Testis (tissue), 3 donors: Measurements from ENCODE around the gene RSKR. TPM values are rescaled to one million over a fixed set of nuclear protein-coding genes. Genes with fewer than 3 reads are reported as not detected.

Experiments
- DNase-seq: peaks from one replicate; pipeline ENCODE4 v3.0.0-alpha.2; 2019
- H3K27ac ChIP-seq, 2 donors: fragments of 200-600 bp; sonication (generic); one replicate each; pipeline ENCODE4 v1.5.1; 2019
- H3K27me3 ChIP-seq: fragments of 200-600 bp; sonication (generic); one replicate; pipeline ENCODE4 v1.5.1; 2019
- H3K36me3 ChIP-seq: fragments of 200-600 bp; sonication (generic); one replicate; pipeline ENCODE4 v1.5.1; 2017; ENCODE audit warnings: low read depth; ENCODE audit errors: missing control alignments
- H3K4me1 ChIP-seq: fragments of 200-600 bp; sonication (generic); one replicate; pipeline ENCODE4 v1.5.1; 2019
- H3K4me3 ChIP-seq, 2 donors: fragments of 200-600 bp; sonication (generic); one replicate each; pipeline ENCODE4 v1.5.1; 2017 to 2019
- H3K9me3 ChIP-seq: fragments of 200-600 bp; sonication (generic); one replicate; pipeline ENCODE4 v1.5.1; 2017
- POLR2A ChIP-seq: fragments of 450-650 bp; IDR thresholded peaks from one replicate; pipeline ENCODE4 v1.6.1; 2017; ENCODE audit warnings: antibody characterized with exemption, mild to moderate bottlenecking, moderate library complexity
- WGBS, 2 donors: methylation state at CpG; one replicate each; pipeline ENCODE4 v1.1.5; 2018; 5-methylcytosine and 5-hydroxymethylcytosine counted together
- intact Hi-C: fragments of 100-400 bp; cut with DNase I; formaldehyde crosslinking; loops from one replicate; pipeline ENCODE4 v1.15.1; 2023; ENCODE audit warnings: low total_unique reads
- polyA plus RNA-seq: library from polyadenylated mRNA; stranded (reverse); fragments of 350-450 nt; fragmentation: Illumina TruSeq; extraction: RNeasy Lipid Tissue Mini Kit (QIAGEN cat#74804); gene quantifications from one replicate; pipeline ENCODE4 v1.2.3, GENCODE V29; 2014; ENCODE audit warnings: low read depth, low replicate concordance; ENCODE audit not compliant: insufficient read depth
- total RNA-seq, 2 donors: library from RNA; depleted of rRNA; stranded (reverse); fragments of >200 nt; gene quantifications; one replicate each; pipeline ENCODE4 v1.2.3, GENCODE V29; 2016
- TF ChIP-seq, protein P1 (sequence below), 3 experiments: fragments of 450-650 bp in 2 of 3; fragments of 200-600 bp in 1 of 3; sonication (generic) in 1 of 3; IDR thresholded peaks; one replicate each; pipeline ENCODE4 v1.5.1; 2016 to 2019; ENCODE audit warnings: antibody characterized with exemption in 3 of 3, mild to moderate bottlenecking in 2 of 3, moderate library complexity in 1 of 3

The RSKR gene
- total and polyA plus RNA-seq, 3 donors from 2014 or later: 18.1 to 41.7 (median 38.0) TPM

DNA sequence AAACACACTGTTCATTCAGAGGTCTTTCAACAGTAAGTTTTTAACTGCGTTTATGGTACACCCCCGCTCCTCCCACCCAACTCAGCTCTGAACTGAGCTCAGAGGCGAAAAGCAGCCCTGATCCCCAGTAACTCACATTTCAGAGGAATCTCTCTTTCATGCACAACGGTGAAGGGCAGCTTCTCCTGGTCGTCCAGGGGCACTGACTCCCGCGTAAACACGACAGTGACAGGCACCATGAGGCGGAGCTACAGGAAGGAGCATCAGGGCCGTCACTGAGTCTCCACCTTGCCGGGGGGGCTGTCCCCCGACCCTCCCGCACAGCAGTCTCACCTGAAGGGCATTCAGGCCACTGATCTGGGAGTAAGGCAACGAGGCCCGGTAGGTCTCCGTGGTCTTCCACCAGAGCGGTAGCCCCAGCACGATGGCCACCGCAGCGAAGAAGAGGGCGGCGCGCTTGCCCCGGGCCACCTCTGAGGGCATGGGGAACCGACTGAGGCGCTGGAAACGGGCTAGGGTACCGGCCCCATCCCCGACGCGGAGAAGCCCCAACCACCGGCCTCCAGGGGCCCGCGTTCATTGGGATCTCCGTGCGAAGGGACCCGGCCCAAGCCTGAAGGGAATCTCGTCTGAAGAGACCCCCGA, 43.1 kb downstream of the RSKR start:
- H3K27me3 ChIP-seq: no peaks in the 10 kb centered on the region
- DNase-seq: peak; percentile 74
- H3K9me3 ChIP-seq: no peaks in the 10 kb centered on the region
- H3K27ac ChIP-seq: peak overlapping the region; percentile 71 to 82
- TF ChIP-seq POLR2A: no peak
- WGBS, 2 donors: 1 to 3% methylated on average over 9 to 39 of the region's 39 CpGs
- intact Hi-C loops: no loop called here
- peaks cover 19% of the 10 kb centered on the region for H3K4me1 ChIP-seq
- H3K36me3 ChIP-seq: no peaks in the 10 kb centered on the region
- H3K4me3 ChIP-seq: peak overlapping the region; percentile 72 to 90

DNA sequence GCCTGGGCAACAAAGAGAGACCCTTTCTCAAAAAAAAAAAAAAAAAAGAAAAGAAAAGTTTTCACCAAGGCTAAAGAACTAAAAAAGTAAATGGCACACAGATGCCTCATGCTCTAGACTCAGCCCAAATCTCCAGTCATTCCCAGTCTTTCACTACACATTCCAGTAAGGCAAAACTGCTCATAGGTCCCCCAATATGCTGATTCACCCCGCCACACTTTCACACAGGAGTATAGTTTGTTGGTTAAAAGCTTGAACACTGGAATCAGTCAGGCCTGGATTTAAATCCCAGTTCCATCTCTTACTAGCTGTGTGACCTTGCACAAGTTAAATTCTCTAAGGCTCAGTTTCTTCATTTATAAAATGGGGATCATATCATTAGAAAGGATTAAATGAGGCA, 44.5 kb downstream of the RSKR start:
- Histone ChIP-seq H3K27ac (no peak overlapping the region), H3K9me3 (no peaks in the 10 kb centered on the region), H3K4me3 (no peak overlapping the region), H3K36me3 (no peaks in the 10 kb centered on the region), H3K27me3 (no peaks in the 10 kb centered on the region), H3K4me1 (peaks cover 19% of the 10 kb centered on the region)
- 95 to 97% methylated on average over 1 of the region's 1 CpG for WGBS, 2 donors
- intact Hi-C loops: no loop called here
- no peak for DNase-seq
- TF ChIP-seq, protein P1, sequence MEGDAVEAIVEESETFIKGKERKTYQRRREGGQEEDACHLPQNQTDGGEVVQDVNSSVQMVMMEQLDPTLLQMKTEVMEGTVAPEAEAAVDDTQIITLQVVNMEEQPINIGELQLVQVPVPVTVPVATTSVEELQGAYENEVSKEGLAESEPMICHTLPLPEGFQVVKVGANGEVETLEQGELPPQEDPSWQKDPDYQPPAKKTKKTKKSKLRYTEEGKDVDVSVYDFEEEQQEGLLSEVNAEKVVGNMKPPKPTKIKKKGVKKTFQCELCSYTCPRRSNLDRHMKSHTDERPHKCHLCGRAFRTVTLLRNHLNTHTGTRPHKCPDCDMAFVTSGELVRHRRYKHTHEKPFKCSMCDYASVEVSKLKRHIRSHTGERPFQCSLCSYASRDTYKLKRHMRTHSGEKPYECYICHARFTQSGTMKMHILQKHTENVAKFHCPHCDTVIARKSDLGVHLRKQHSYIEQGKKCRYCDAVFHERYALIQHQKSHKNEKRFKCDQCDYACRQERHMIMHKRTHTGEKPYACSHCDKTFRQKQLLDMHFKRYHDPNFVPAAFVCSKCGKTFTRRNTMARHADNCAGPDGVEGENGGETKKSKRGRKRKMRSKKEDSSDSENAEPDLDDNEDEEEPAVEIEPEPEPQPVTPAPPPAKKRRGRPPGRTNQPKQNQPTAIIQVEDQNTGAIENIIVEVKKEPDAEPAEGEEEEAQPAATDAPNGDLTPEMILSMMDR (IDR thresholded peaks at IDR 0.05): no peak
- TF ChIP-seq POLR2A: no peak

DNA sequence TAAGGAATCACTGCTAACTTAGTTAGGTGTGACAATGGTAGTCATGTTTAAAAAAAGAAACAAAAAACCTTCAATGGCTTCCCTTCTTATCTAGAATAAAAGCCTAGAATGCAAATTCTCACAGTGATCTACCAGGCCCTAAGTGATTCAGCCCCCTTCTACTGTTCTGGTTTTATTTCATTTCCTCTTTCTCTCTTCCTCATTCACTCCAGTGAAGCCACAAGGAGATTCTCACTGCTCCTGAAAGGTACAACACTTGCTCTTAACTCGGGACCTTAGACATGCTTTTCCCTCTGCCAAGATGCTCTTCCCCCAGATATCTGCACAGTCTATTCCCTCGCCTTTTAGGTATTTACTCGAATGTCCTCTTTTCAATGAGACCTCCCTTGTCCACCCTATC, 46.4 kb downstream of the RSKR start:
- H3K9me3 ChIP-seq: no peaks in the 10 kb centered on the region
- H3K4me1 ChIP-seq: peaks cover 17% of the 10 kb centered on the region
- 85 to 87% methylated on average over 3 of the region's 3 CpGs for WGBS, 2 donors
- intact Hi-C loops: no loop called here
- TF ChIP-seq, protein P1 (IDR thresholded peaks at IDR 0.05): no peak
- no peak for TF ChIP-seq POLR2A
- DNase-seq: no peak
- no peaks in the 10 kb centered on the region for H3K27me3 ChIP-seq
- no peaks in the 10 kb centered on the region for H3K36me3 ChIP-seq
- H3K27ac ChIP-seq: no peak overlapping the region
- H3K4me3 ChIP-seq: no peak overlapping the region

DNA sequence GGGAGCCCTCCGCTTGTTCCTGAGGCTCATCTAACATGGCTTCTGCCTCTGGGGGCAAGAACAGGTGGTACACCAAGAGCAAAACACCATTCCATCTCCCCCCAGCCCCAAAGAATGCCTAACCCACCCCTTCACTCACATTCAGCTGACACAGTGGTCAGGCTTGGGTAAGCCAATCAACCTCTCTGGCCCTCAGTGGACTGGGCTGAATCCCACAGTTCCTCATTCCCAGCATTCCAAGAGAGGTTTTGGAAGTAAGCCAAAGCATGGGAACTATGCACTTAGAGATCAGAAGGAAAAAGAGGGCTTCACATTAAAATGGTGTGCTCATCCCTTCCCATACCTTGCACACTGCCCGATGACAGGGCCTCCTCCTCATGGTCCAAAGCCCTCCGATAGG, 50.5 kb downstream of the RSKR start:
- DNase-seq: no peak
- H3K36me3 ChIP-seq: no peaks in the 10 kb centered on the region
- no peak overlapping the region for H3K4me3 ChIP-seq
- H3K9me3 ChIP-seq: no peaks in the 10 kb centered on the region
- intact Hi-C loops: no loop called here
- no peak overlapping the region for H3K27ac ChIP-seq
- no peaks in the 10 kb centered on the region for H3K27me3 ChIP-seq
- TF ChIP-seq, protein P1 (IDR thresholded peaks at IDR 0.05): no peak
- TF ChIP-seq POLR2A: no peak
- H3K4me1 ChIP-seq: peaks cover 6% of the 10 kb centered on the region
- WGBS, 2 donors: 74 to 90% methylated on average over 3 of the region's 3 CpGs

Other genes with a start within 250 kb of the RSKR start
- not detected for gene SEBOX, start 249.0 kb downstream of the RSKR start, total RNA-seq
- gene SEBOX, start 249.0 kb downstream of the RSKR start, polyA plus RNA-seq: not detected
- 10 to 100 TPM in 1 of 2 donors, 1 to 10 TPM in 1; 9.7 to 57.9 TPM for gene VTN, start 243.9 kb downstream of the RSKR start, total RNA-seq
- gene VTN, start 243.9 kb downstream of the RSKR start, polyA plus RNA-seq: 6.5 TPM
- gene SARM1, start 242.5 kb downstream of the RSKR start, total RNA-seq: 10 to 100 TPM; 18.6 to 19.9 TPM
- gene SARM1, start 242.5 kb downstream of the RSKR start, polyA plus RNA-seq: 6.6 TPM
- gene SLC46A1, start 208.0 kb downstream of the RSKR start, total RNA-seq: 10 to 100 TPM; 13.5 to 13.7 TPM
- 7.5 TPM for gene SLC46A1, start 208.0 kb downstream of the RSKR start, polyA plus RNA-seq
- under 1 TPM; 0.79 to 0.93 TPM for gene SLC13A2, start 140.5 kb downstream of the RSKR start, total RNA-seq
- gene SLC13A2, start 140.5 kb downstream of the RSKR start, polyA plus RNA-seq: 0.44 TPM
- gene FOXN1, start 107.8 kb downstream of the RSKR start, total RNA-seq: under 1 TPM; 0.24 to 0.50 TPM
- gene FOXN1, start 107.8 kb downstream of the RSKR start, polyA plus RNA-seq: 0.69 TPM
- 100 to 1,000 TPM; 175 to 180 TPM for gene UNC119, start 61.6 kb downstream of the RSKR start, total RNA-seq
- gene UNC119, start 61.6 kb downstream of the RSKR start, polyA plus RNA-seq: 94.9 TPM
- gene PIGS, start 42.7 kb downstream of the RSKR start, total RNA-seq: 100 to 1,000 TPM in 1 of 2 donors, 10 to 100 TPM in 1; 92.4 to 124 TPM
- 57.7 TPM for gene PIGS, start 42.7 kb downstream of the RSKR start, polyA plus RNA-seq
- gene ALDOC, start 37.3 kb downstream of the RSKR start, total RNA-seq: 10 to 100 TPM; 30.7 to 65.8 TPM
- 29.2 TPM for gene ALDOC, start 37.3 kb downstream of the RSKR start, polyA plus RNA-seq
- gene SPAG5, start 15.2 kb downstream of the RSKR start, total RNA-seq: 100 to 1,000 TPM in 1 of 2 donors, 10 to 100 TPM in 1; 79.4 to 116 TPM
- 232 TPM for gene SPAG5, start 15.2 kb downstream of the RSKR start, polyA plus RNA-seq
- 100 to 1,000 TPM; 128 to 147 TPM for gene BLTP2, start 31.0 kb upstream of the RSKR start, total RNA-seq
- 84.7 TPM for gene BLTP2, start 31.0 kb upstream of the RSKR start, polyA plus RNA-seq
- gene SDF2, start 47.7 kb upstream of the RSKR start, total RNA-seq: 10 to 100 TPM; 59.7 to 65.0 TPM
- gene SDF2, start 47.7 kb upstream of the RSKR start, polyA plus RNA-seq: 64.6 TPM
- gene SUPT6H, start 48.0 kb upstream of the RSKR start, total RNA-seq: 100 to 1,000 TPM; 121 to 129 TPM
- 64.8 TPM for gene SUPT6H, start 48.0 kb upstream of the RSKR start, polyA plus RNA-seq
- 100 to 1,000 TPM in 1 of 2 donors, 10 to 100 TPM in 1; 90.2 to 322 TPM for gene PROCA1, start 97.7 kb upstream of the RSKR start, total RNA-seq
- gene PROCA1, start 97.7 kb upstream of the RSKR start, polyA plus RNA-seq: 286 TPM
- 10 to 100 TPM; 30.4 to 47.3 TPM for gene RAB34, start 103.7 kb upstream of the RSKR start, total RNA-seq
- gene RAB34, start 103.7 kb upstream of the RSKR start, polyA plus RNA-seq: 42.1 TPM
- gene RPL23A, start 105.8 kb upstream of the RSKR start, total RNA-seq: 100 to 1,000 TPM; 200 to 343 TPM
- gene RPL23A, start 105.8 kb upstream of the RSKR start, polyA plus RNA-seq: 757 TPM
- 1 to 10 TPM; 4.2 to 8.6 TPM for gene TLCD1, start 112.0 kb upstream of the RSKR start, total RNA-seq
- gene TLCD1, start 112.0 kb upstream of the RSKR start, polyA plus RNA-seq: 18.0 TPM
- 10 to 100 TPM; 10.1 to 10.7 TPM for gene NEK8, start 114.6 kb upstream of the RSKR start, total RNA-seq
- gene NEK8, start 114.6 kb upstream of the RSKR start, polyA plus RNA-seq: 7.3 TPM
- 10 to 100 TPM; 35.3 to 47.2 TPM for gene TRAF4, start 129.8 kb upstream of the RSKR start, total RNA-seq
- gene TRAF4, start 129.8 kb upstream of the RSKR start, polyA plus RNA-seq: 33.1 TPM
- 10 to 100 TPM; 69.6 to 74.5 TPM for gene FAM222B, start 228.6 kb upstream of the RSKR start, total RNA-seq
- 84.5 TPM for gene FAM222B, start 228.6 kb upstream of the RSKR start, polyA plus RNA-seq
- 10 to 100 TPM; 61.1 to 75.2 TPM for gene ERAL1, start 240.8 kb upstream of the RSKR start, total RNA-seq
- gene ERAL1, start 240.8 kb upstream of the RSKR start, polyA plus RNA-seq: 54.8 TPM